GM12875 (cell line): Measurements from ENCODE around the gene LIPF.
"Not testable (repeated sequence)": the region's sequence is repeated elsewhere in the genome, so short reads cannot be mapped to it uniquely, and the experiment has no call there.

ENCODE experiments used
- H3K4me3 ChIP-seq: one replicate; pipeline ENCODE4 v1.5.1; 2011; ENCODE audit warnings: low read depth, low read length, control low read depth
- CTCF ChIP-seq: IDR thresholded peaks from 2 replicates; pipeline ENCODE4 v1.5.1; 2011; ENCODE audit warnings: low read depth, mild to moderate bottlenecking, control low read depth, inconsistent platforms, low read length, moderate library complexity, borderline replicate concordance; ENCODE audit not compliant: insufficient read depth

LIPF gene

DNA sequence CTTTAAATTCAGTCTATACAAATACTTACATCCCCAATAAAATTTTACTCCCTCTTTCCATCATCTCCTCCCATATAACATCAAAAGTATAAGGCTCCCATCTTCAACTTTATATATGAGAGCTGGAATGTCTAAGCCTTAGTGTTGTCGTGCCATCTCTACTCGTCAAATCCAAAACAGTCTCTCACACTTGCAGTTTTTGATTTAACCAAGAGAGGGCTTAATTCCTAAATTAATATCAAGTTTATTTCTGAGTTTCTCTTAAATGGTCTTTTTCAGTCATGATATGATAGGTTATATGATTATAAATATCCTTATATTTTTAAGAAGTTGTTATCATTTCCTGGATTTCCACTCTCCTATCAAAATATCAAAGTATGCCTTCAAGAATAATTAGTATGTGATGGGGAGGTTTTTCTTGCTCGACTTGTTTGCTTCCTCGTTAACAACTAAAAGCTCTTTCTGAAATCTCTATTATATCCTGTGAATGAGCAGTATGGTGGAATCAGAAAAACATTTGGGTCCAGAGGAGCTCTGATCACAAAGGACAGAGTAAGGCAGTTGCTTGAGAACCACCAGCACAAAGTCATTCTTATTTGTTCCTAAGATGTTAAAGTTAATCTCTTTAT, 29.3 kb downstream of the LIPF start:
- TF ChIP-seq CTCF, result no peak
- H3K4me3 ChIP-seq, result no peak overlapping the region

- no peak for TF ChIP-seq CTCF
- no peak overlapping the region for H3K4me3 ChIP-seq
Observed at GRCh38 chr10:88702848-88703597, 38.8 kb downstream of the LIPF start.

- H3K4me3 ChIP-seq, result no peak within 1 kb of the TSS
- no peak for TF ChIP-seq CTCF
Observed at GRCh38 chr10:88705958-88706357, 41.7 kb downstream of the LIPF start, which contains the start of gene LIPK. Gene LIPK, plus strand, starts transcription at chr10:88706249. Its CDS starts 18,295 bp downstream, at chr10:88724544.

DNA sequence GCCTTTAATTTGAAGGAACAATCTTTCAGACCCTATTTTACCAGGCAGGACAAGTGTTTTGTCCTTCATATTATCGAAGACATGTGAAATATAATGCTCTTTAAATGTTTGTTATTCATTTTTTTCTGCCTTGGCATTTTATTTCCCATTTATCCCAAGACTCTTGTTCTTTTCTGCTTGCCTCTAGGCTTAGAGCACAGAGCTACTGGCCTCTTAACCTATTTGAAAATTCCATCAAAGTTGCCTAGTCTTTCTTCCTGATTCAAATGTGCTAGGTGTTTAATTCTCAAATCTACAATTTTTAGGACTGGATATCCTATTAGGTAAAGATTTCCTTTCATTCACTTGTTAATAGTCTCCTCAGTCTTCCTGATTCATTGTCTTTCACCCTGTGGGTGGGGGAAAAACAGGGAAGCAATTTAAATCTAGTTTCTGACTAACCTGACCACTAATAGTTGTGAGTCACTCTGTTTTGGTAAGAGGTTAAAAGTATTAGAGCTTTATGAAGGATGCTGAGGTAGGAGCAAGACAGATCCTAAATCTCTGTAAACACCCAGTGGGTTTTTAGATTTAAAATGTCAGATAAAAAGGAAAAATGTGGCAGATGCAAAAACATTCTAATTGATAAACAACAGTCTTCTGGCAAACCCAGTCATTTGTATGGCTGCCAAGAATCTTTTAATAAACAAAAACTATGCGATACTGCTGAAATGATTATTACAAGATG, 43.4 kb downstream of the LIPF start:
- TF ChIP-seq CTCF, result no peak
- no peak overlapping the region for H3K4me3 ChIP-seq

DNA sequence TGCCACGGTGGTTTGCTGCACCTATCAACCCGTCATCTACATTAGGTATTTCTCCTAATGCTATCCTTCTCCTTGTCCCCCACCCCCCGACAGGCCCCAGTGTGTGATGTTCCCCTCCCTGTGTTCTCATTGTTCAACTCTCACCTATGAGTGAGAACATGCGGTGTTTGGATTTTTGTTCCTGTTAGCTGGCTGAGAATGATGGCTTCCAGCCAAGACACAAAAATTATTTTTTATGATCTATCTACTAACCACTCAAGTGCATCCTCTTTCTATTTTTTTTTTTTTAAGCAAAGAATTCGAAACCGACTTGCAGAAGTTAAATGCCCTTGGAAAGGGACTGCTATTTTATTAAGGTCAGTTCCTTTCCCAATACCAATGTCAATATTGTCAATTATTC, 45.1 kb downstream of the LIPF start:
- H3K4me3 ChIP-seq, result not testable (repeated sequence)

DNA sequence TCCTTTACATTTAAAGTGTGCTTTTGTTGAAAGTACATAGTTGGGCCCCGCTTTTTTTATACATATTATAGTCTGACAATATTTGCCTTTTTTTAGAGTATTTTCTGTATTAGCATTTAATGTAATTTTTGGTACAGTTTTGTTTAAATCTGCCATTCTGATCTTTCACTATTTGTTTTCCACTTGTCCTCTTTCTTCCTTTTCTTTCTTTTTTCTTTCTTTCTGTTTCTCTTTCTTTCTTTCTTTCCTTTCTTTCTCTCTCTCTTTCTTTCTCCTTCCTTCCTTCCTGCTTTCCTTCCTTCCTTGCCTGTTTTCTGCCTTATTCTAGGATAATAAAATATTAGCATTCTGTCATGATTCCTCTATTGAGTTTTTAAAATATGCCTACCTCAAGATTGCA, 51.3 kb downstream of the LIPF start:
- no peak for TF ChIP-seq CTCF
- H3K4me3 ChIP-seq, result no peak overlapping the region

DNA sequence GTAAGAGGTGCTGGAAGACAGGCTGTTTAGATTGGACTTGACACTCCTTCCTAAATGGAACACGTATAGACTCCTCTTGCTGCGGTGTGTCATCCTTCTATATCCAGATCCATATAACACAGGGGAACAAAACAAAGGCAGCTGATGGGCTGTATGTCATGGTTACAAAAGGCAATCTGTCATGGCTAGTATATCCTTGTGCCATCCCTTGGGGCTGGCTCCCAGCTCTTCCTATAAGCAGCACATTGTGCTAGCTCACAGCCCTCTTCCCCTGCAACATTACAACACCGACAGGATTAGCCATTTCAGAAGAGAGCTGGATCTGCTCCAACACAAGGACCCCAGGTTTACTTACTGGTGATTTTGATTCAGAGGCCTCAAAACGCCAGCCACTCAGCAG, 57.1 kb downstream of the LIPF start:
- no peak overlapping the region for H3K4me3 ChIP-seq
- no peak for TF ChIP-seq CTCF
